OCI-LY3 (cell line): ENCODE measurements around the gene SMYD5.
"Not testable (repeated sequence)": the region's sequence is repeated elsewhere in the genome, so short reads cannot be mapped to it uniquely, and the experiment has no call there.

ENCODE experiments used
- H2AFZ ChIP-seq: fragments of 200-600, 300-600 bp; shearing (Covaris generic); 2 replicates; pipeline ENCODE4 v1.6.0; 2014; ENCODE audit warnings: antibody characterized with exemption, low read depth, low read length
- H3K27ac ChIP-seq: fragments of 200-600, 300-600 bp; sonication (generic); 2 replicates; pipeline ENCODE4 v1.5.1; 2014; ENCODE audit warnings: mild to moderate bottlenecking, low read length, moderate library complexity, mixed read lengths
- H3K27me3 ChIP-seq: fragments of 200-600, 300-600 bp; sonication (generic); 2 replicates; pipeline ENCODE4 v1.6.1; 2014; ENCODE audit warnings: low read depth, low read length, mixed read lengths
- H3K36me3 ChIP-seq: fragments of 200-600, 300-600 bp; sonication (generic); replicated peaks from 2 replicates; pipeline ENCODE3; 2014; ENCODE audit warnings: low read depth, low read length, mixed read lengths
- H3K4me1 ChIP-seq: fragments of 300-600, 200-600 bp; sonication (generic); 2 replicates; pipeline ENCODE4 v1.6.1; 2014; ENCODE audit warnings: low read length, mixed read lengths
- H3K4me2 ChIP-seq: fragments of 200-600, 300-600 bp; sonication (generic); 2 replicates; pipeline ENCODE4 v1.6.1; 2014; ENCODE audit warnings: low read length, mixed read lengths
- H3K4me3 ChIP-seq: fragments of 300-600, 200-600 bp; sonication (generic); 2 replicates; pipeline ENCODE4 v1.5.1; 2014; ENCODE audit warnings: antibody characterized with exemption, mild to moderate bottlenecking, low read length, moderate library complexity
- H3K79me2 ChIP-seq: fragments of 300-600, 200-600 bp; shearing (Covaris generic); 2 replicates; pipeline ENCODE4 v1.6.1; 2014; ENCODE audit warnings: mild to moderate bottlenecking, low read length, mixed read lengths
- H3K9ac ChIP-seq: fragments of 300-600, 200-600 bp; shearing (Covaris generic); 2 replicates; pipeline ENCODE4 v1.6.0; 2014; ENCODE audit warnings: mild to moderate bottlenecking, low read length, moderate library complexity
- H3K9me3 ChIP-seq: fragments of 200-600, 300-600 bp; shearing (Covaris generic); 2 replicates; pipeline ENCODE4 v1.6.1; 2014; ENCODE audit warnings: low read length, mixed read lengths; ENCODE audit not compliant: insufficient read depth
- H4K20me1 ChIP-seq: fragments of 200-600, 300-600 bp; sonication (generic); 2 replicates; pipeline ENCODE4 v1.6.1; 2016; ENCODE audit warnings: low read length, mixed read lengths; ENCODE audit not compliant: insufficient read depth
- EZH2phosphoT487 ChIP-seq: fragments of 200-600 bp; shearing (Covaris generic); IDR thresholded peaks from 2 replicates; pipeline ENCODE4 v1.6.1; 2018; ENCODE audit warnings: antibody characterized with exemption, mixed run types, low read depth
- TF ChIP-seq, protein P1 (sequence below): fragments of 200-600, 300-600 bp; sonication (generic); IDR thresholded peaks from 2 replicates; pipeline ENCODE4 v1.5.1; 2014; ENCODE audit warnings: antibody characterized with exemption, low read length, low read depth

Gene SMYD5

DNA sequence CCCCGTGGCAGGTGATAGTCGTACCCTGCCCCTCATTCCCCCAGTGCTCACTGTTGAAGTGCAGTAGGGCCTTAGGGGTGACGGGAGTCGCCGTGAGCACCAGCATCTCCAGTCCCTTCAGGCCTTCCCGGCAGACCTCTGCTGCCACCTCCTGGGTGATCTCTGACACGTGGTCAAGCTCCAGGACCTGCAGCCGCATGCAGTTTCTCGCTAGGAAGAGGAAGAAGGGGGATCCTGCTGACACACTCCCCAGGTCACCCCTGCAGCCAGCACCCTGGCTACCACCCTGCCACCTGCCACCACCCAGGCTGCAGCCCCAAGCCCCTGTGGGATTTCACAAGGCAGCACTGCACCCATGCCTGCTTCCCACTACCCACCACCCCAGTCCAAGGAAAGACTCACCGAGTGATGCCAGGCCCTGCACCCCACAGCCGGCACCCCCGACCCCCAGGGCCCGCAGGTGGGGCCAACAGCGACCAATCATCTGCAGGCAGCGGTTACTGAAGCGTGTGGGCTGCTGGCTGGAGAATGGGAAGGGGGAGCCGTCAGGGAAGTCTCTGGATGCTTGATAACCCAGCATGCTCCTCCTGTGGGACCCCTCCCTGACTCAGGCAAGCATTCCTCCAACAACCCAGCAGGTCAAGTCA is 46.4 kb downstream of the SMYD5 start:
- H3K9me3 ChIP-seq: no peaks in the 10 kb centered on the region
- H3K27me3 ChIP-seq: no peaks in the 10 kb centered on the region
- TF ChIP-seq, protein P1, sequence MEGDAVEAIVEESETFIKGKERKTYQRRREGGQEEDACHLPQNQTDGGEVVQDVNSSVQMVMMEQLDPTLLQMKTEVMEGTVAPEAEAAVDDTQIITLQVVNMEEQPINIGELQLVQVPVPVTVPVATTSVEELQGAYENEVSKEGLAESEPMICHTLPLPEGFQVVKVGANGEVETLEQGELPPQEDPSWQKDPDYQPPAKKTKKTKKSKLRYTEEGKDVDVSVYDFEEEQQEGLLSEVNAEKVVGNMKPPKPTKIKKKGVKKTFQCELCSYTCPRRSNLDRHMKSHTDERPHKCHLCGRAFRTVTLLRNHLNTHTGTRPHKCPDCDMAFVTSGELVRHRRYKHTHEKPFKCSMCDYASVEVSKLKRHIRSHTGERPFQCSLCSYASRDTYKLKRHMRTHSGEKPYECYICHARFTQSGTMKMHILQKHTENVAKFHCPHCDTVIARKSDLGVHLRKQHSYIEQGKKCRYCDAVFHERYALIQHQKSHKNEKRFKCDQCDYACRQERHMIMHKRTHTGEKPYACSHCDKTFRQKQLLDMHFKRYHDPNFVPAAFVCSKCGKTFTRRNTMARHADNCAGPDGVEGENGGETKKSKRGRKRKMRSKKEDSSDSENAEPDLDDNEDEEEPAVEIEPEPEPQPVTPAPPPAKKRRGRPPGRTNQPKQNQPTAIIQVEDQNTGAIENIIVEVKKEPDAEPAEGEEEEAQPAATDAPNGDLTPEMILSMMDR: peak; percentile 23; the same call in 1 of the 2 replicates
- TF ChIP-seq EZH2phosphoT487: no peak
- H3K9ac ChIP-seq: no peak overlapping the region
- H3K27ac ChIP-seq: no peak overlapping the region
- no peak overlapping the region for H2AFZ ChIP-seq
- no peak overlapping the region for H3K4me2 ChIP-seq
- H3K79me2 ChIP-seq: no peaks in the 10 kb centered on the region
- H3K4me3 ChIP-seq: no peak overlapping the region
- peaks cover 42% of the 10 kb centered on the region for H3K36me3 ChIP-seq
- no peaks in the 10 kb centered on the region for H3K4me1 ChIP-seq
- peaks cover 5% of the 10 kb centered on the region; the same call in 1 of the 2 replicates for H4K20me1 ChIP-seq

DNA sequence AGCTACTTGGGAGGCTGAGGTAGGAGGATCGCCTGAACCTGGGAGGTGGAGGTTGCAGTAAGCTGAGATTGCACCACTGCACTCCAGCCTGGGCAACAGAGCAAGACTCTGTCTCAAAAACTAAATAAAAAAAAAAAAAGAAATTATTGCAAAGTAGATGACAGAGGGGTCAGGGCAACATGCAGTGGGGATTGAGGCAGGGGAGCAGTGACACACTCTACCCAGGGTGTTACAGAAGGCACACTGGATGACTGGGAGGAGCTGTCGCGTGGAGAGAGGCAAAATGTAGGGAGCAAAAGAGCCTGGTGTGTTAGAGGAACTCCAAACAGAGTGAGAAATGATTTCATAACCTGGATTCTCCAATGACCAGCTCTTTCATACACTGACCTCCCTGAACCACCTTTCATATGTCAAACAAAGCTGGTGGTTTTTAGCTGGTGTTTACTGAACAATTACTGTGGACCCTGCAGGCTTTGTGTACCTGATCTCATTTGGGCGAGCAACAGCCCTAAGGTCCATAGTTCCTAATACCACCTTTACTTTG is 48.1 kb downstream of the SMYD5 start:
- H3K9ac ChIP-seq: no peak overlapping the region
- H3K4me2 ChIP-seq: no peak overlapping the region
- H3K36me3 ChIP-seq: peaks cover 43% of the 10 kb centered on the region
- H4K20me1 ChIP-seq: peaks cover 8% of the 10 kb centered on the region
- no peaks in the 10 kb centered on the region for H3K9me3 ChIP-seq
- no peak overlapping the region for H2AFZ ChIP-seq
- no peak overlapping the region for H3K27ac ChIP-seq
- H3K27me3 ChIP-seq: no peaks in the 10 kb centered on the region
- H3K4me1 ChIP-seq: no peaks in the 10 kb centered on the region
- no peak for TF ChIP-seq EZH2phosphoT487
- TF ChIP-seq, protein P1: no peak
- no peak overlapping the region for H3K4me3 ChIP-seq
- peaks cover 13% of the 10 kb centered on the region for H3K79me2 ChIP-seq

DNA sequence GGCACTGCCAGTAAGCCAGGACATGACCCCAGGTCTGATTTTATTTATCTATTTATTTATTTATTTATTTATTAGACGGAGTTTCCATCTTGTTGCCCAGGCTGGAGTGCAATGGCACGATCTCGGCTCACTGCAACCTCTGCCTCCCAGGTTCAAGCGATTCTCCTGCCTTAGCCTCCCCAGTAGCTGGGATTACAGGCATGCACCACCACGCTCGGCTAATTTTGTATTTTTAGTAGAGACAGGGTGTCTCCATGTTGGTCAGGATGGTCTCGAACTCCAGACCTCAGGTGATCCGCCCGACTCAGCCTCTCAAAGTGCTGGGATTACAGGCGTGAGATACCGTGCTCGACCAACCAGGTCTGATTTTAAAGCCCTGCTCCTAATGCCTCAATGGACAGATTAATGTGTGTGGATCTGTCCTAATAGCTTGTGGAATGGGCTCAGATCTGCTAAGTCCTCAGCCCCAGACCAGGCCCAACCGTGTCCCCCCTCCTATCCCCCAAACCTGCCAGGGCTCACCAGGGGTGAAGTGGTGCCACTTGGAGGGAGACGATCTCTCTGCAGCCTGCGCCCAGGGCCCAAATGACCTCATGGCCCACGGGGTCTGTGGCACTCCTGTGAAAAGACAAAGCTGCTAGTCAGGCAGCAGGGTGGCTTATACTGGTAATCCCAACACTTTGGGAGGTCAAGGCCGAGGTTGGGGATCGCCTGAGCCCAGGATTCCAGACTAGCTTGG is 48.8 kb downstream of the SMYD5 start:
- not testable (repeated sequence) for H3K9ac ChIP-seq, H3K27me3 ChIP-seq
- peaks cover 40% of the 10 kb centered on the region for H3K36me3 ChIP-seq

DNA sequence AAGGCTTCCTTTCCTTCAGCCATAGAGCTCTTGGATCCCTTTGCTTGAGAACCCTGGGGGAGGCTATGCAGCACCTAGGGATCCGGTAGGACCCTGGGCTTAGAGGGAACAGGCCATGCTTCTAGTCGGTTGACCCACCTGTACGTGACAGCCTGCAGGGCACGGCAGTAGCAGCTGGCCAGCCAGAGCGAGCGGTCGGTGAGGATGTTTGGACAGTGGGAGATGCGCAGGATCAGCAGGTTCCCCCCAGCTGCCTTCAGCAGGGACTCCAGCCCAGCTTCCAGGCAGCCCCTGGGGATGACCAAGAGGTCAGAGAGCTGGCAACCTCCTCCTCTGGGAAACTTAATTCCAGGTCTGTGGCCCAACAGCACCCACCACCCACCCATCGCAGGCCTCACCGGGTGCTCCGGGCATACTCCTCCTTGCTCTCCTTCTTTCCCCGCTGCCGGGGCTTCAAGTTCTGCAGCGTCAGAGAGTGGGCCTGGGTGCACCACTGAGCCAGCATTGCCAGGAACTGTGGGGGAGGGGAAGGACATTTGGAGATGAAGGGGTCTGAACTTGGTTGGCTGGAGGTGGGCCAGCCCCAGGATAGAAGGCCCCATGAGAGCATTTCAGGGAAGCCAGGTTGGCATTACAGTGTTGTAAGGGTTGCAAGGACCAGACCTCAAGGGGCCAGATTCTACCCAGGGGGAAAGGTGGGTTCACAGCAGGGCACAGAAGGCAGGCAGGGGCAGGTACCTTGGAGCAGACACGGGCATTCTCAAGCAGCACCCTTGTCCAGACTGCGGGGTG is 49.7 kb downstream of the SMYD5 start:
- Histone ChIP-seq H3K9ac (no peak overlapping the region), H3K4me1 (no peaks in the 10 kb centered on the region), H3K9me3 (no peaks in the 10 kb centered on the region), H3K36me3 (peaks cover 40% of the 10 kb centered on the region), H3K4me3 (no peak overlapping the region), H3K4me2 (no peak overlapping the region), H3K79me2 (peaks cover 28% of the 10 kb centered on the region), H2AFZ (no peak overlapping the region), H3K27ac (no peak overlapping the region), H4K20me1 (peaks cover 20% of the 10 kb centered on the region), H3K27me3 (no peaks in the 10 kb centered on the region)
- TF ChIP-seq EZH2phosphoT487: no peak
- TF ChIP-seq, protein P1: no peak

More for the DNA sequence above, 48.8 kb downstream of the SMYD5 start:
- not testable (repeated sequence) for H3K4me1 ChIP-seq, H3K4me2 ChIP-seq, H3K4me3 ChIP-seq, H3K9me3 ChIP-seq, H2AFZ ChIP-seq, H3K27ac ChIP-seq
- peaks cover 13% of the 10 kb centered on the region for H4K20me1 ChIP-seq
- peaks cover 20% of the 10 kb centered on the region for H3K79me2 ChIP-seq
